SK-N-SH (cell line): ENCODE results near the gene TRAF3IP1.

ENCODE experiments used
- YY1 ChIP-seq: IDR thresholded peaks from 2 replicates; pipeline ENCODE4 v1.4.0; 2012; ENCODE audit warnings: low read depth, mild to moderate bottlenecking
- TF ChIP-seq, protein P1 (sequence below): IDR thresholded peaks from 2 replicates; pipeline ENCODE4 v1.4.0; 2012; ENCODE audit warnings: low read depth, borderline replicate concordance

DNA sequence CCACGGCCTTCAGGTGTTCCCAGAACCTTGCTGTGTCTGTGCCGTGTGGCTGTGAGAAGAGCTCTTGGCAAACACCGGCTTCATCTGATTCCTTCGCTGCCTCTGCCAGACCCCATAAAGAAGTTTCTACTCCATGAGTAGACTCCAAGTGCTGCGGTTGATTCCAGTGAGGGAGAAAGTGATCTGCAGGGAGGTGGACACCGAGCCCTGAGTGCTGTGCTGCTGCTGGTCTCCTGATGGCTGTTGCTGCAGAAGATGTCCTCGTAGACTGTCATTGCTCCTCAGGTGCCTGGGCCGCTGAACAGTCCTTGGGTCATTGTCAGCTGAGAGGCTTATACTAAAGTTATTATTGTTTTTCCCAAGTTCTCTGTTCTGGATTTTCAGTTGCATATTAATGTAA, 126.1 kb downstream of the TRAF3IP1 start:
- TF ChIP-seq, protein P1, sequence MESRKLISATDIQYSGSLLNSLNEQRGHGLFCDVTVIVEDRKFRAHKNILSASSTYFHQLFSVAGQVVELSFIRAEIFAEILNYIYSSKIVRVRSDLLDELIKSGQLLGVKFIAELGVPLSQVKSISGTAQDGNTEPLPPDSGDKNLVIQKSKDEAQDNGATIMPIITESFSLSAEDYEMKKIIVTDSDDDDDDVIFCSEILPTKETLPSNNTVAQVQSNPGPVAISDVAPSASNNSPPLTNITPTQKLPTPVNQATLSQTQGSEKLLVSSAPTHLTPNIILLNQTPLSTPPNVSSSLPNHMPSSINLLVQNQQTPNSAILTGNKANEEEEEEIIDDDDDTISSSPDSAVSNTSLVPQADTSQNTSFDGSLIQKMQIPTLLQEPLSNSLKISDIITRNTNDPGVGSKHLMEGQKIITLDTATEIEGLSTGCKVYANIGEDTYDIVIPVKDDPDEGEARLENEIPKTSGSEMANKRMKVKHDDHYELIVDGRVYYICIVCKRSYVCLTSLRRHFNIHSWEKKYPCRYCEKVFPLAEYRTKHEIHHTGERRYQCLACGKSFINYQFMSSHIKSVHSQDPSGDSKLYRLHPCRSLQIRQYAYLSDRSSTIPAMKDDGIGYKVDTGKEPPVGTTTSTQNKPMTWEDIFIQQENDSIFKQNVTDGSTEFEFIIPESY, result no peak
- TF ChIP-seq YY1, result no peak
